HG02970 (cell line): ENCODE measurements around the gene APOM.
A peak's percentile ranks its signal among the peaks of the same experiment; 100 is the strongest.

Source experiments
- ATAC-seq: cut with Tn5 transposase; IDR thresholded peaks from one replicate; pipeline ENCODE4 v1.9.1; 2021; ENCODE audit warnings: mild to moderate bottlenecking, moderate library complexity, moderate number of reproducible peaks; ENCODE audit not compliant: unreplicated experiment, low FRiP score

The APOM gene

GRCh38 chr6:31655349-31656237, at the start of gene APOM:
Gene APOM (plus strand): TSS chr6:31655894. CDS start chr6:31655967, 73 bp downstream.
- ATAC-seq, result no peak

GRCh38 chr6:31607317-31607716, 48.4 kb upstream of the APOM start:
- no peak for ATAC-seq

GRCh38 chr6:31609519-31610406, 45.9 kb upstream of the APOM start:
- no peak for ATAC-seq

- ATAC-seq, result no peak
These were observed 44.7 kb upstream of the APOM start for GRCh38 chr6:31610968-31611367.

- no peak for ATAC-seq
These were observed 41.5 kb upstream of the APOM start for GRCh38 chr6:31614075-31614619.

GRCh38 chr6:31614684-31615578, 40.8 kb upstream of the APOM start, which contains the start of gene AIF1:
Gene AIF1 (plus strand): TSS chr6:31615234. CDS start chr6:31615330, 96 bp downstream.
- no peak for ATAC-seq

- ATAC-seq, result no peak
These were observed 39.9 kb upstream of the APOM start for GRCh38 chr6:31615748-31616147.

- ATAC-seq, result no peak
These were observed 38.7 kb upstream of the APOM start for GRCh38 chr6:31617010-31617409.

GRCh38 chr6:31619805-31620585, 35.7 kb upstream of the APOM start:
- ATAC-seq, result peak; percentile 85

GRCh38 chr6:31620586-31621319, 34.9 kb upstream of the APOM start, which contains the start of gene PRRC2A:
Gene PRRC2A (plus strand): TSS chr6:31620715. CDS start chr6:31622790, 2,075 bp downstream.
- peak; percentile 67 for ATAC-seq

- no peak for ATAC-seq
These were observed 34.3 kb upstream of the APOM start for GRCh38 chr6:31621320-31621939.

GRCh38 chr6:31621991-31622390, 33.7 kb upstream of the APOM start:
- ATAC-seq, result no peak

- ATAC-seq, result no peak
These were observed 33.0 kb upstream of the APOM start for GRCh38 chr6:31622684-31623091.

- no peak for ATAC-seq
These were observed 31.6 kb upstream of the APOM start for GRCh38 chr6:31624070-31624469.

- no peak for ATAC-seq
These were observed 28.7 kb upstream of the APOM start for GRCh38 chr6:31626952-31627351.

- no peak for ATAC-seq
These were observed 27.9 kb upstream of the APOM start for GRCh38 chr6:31627690-31628287.

- ATAC-seq, result no peak
These were observed 26.7 kb upstream of the APOM start for GRCh38 chr6:31629014-31629413.
